ENCODE results near the gene ARHGAP22.

DNA sequence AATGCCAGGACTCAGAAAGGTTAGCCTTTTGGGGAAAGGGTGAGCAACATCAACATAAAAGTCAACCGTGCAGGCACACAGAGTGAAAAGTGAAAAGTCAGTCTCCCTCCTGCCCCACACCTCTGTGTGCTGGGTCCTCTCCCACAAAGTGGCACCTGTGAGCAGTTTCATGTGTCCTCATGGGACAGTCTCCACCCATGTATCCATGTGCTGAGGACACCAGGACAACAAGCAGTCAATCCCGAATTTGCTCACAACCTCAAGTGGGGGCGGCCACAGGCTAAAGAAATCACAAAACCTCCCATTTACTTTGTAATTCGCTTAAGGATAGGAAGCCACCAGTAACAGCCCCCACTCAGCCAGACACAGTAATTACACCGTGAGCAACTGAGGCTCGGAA is 97.4 kb downstream of the ARHGAP22 start:
- no peak for TF ChIP-seq EZH2 (IDR thresholded peaks at IDR 0.05; ENCODE audit: borderline replicate concordance, low read length)
- TF ChIP-seq, protein P1, sequence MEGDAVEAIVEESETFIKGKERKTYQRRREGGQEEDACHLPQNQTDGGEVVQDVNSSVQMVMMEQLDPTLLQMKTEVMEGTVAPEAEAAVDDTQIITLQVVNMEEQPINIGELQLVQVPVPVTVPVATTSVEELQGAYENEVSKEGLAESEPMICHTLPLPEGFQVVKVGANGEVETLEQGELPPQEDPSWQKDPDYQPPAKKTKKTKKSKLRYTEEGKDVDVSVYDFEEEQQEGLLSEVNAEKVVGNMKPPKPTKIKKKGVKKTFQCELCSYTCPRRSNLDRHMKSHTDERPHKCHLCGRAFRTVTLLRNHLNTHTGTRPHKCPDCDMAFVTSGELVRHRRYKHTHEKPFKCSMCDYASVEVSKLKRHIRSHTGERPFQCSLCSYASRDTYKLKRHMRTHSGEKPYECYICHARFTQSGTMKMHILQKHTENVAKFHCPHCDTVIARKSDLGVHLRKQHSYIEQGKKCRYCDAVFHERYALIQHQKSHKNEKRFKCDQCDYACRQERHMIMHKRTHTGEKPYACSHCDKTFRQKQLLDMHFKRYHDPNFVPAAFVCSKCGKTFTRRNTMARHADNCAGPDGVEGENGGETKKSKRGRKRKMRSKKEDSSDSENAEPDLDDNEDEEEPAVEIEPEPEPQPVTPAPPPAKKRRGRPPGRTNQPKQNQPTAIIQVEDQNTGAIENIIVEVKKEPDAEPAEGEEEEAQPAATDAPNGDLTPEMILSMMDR (conservative IDR thresholded peaks at IDR 0.05 in 1 of 2, IDR thresholded peaks at IDR 0.05 in 1 of 2; ENCODE audit: extremely low read depth in 1 of 2, insufficient read depth in 1 of 2, low read depth in 1 of 2, low read length in 2 of 2): no peak
